ENCODE measurements around the gene MICALL2.
"Not testable (repeated sequence)": the region's sequence is repeated elsewhere in the genome, so short reads cannot be mapped to it uniquely, and the experiment has no call there.

MICALL2 gene

GRCh38 chr7:1446620-1447032 lies 12.6 kb downstream of the MICALL2 start:
- no peaks in the 10 kb centered on the region for H3K9me3 ChIP-seq (ENCODE audit: insufficient read depth, low read depth, low read length)
- no peaks in the 10 kb centered on the region for H3K79me2 ChIP-seq (ENCODE audit: insufficient read depth, low read length)
- no peaks in the 10 kb centered on the region for H3K4me1 ChIP-seq (ENCODE audit: insufficient read depth, low read length, poor library complexity, severe bottlenecking)
- no peak overlapping the region for H3K9ac ChIP-seq (ENCODE audit: low read depth, low read length, poor library complexity, severe bottlenecking)
- no peaks in the 10 kb centered on the region for H3K9me2 ChIP-seq (replicated peaks; ENCODE audit: low read depth, low read length)
- TF ChIP-seq CTCF (conservative IDR thresholded peaks at IDR 0.05; ENCODE audit: low read length) (no peak), EZH2phosphoT487 (IDR thresholded peaks at IDR 0.05; ENCODE audit: borderline replicate concordance) (no peak)
- H3K4me3 ChIP-seq (ENCODE audit: low read length, poor library complexity, severe bottlenecking) = no peak overlapping the region
- H4K20me1 ChIP-seq (ENCODE audit: insufficient read depth, low read length, poor library complexity, severe bottlenecking) = no peaks in the 10 kb centered on the region
- H3K27me3 ChIP-seq (ENCODE audit: insufficient read depth, low read length, poor library complexity, severe bottlenecking) = no peaks in the 10 kb centered on the region
- no peaks in the 10 kb centered on the region for H3F3A ChIP-seq (ENCODE audit: low read depth)
- H3K36me3 ChIP-seq (ENCODE audit: insufficient read depth, low read length) = no peaks in the 10 kb centered on the region
- H3K4me2 ChIP-seq (ENCODE audit: low read depth, low read length, poor library complexity, severe bottlenecking) = no peak overlapping the region
- H2AFZ ChIP-seq (ENCODE audit: low read length) = no peak overlapping the region

GRCh38 chr7:1446026-1446425 lies 13.2 kb downstream of the MICALL2 start:
- not testable (repeated sequence) for H3K79me2 ChIP-seq (ENCODE audit: insufficient read depth, low read length); H3K4me2 ChIP-seq (ENCODE audit: low read depth, low read length, poor library complexity, severe bottlenecking); H3K9ac ChIP-seq (ENCODE audit: low read depth, low read length, poor library complexity, severe bottlenecking); H2AFZ ChIP-seq (ENCODE audit: low read length); H3K4me3 ChIP-seq (ENCODE audit: low read length, poor library complexity, severe bottlenecking); H3K9me2 ChIP-seq (replicated peaks; ENCODE audit: low read depth, low read length); H3K36me3 ChIP-seq (ENCODE audit: insufficient read depth, low read length); H3K9me3 ChIP-seq (ENCODE audit: insufficient read depth, low read depth, low read length); H4K20me1 ChIP-seq (ENCODE audit: insufficient read depth, low read length, poor library complexity, severe bottlenecking); H3K27me3 ChIP-seq (ENCODE audit: insufficient read depth, low read length, poor library complexity, severe bottlenecking); H3K4me1 ChIP-seq (ENCODE audit: insufficient read depth, low read length, poor library complexity, severe bottlenecking); H3F3A ChIP-seq (ENCODE audit: low read depth)

GRCh38 chr7:1445341-1445740 lies 13.9 kb downstream of the MICALL2 start:
- no peaks in the 10 kb centered on the region for H3K4me1 ChIP-seq (ENCODE audit: insufficient read depth, low read length, poor library complexity, severe bottlenecking)
- no peak overlapping the region for H3K9ac ChIP-seq (ENCODE audit: low read depth, low read length, poor library complexity, severe bottlenecking)
- H3K4me3 ChIP-seq (ENCODE audit: low read length, poor library complexity, severe bottlenecking) = no peak overlapping the region
- no peaks in the 10 kb centered on the region for H3K36me3 ChIP-seq (ENCODE audit: insufficient read depth, low read length)
- H3K4me2 ChIP-seq (ENCODE audit: low read depth, low read length, poor library complexity, severe bottlenecking) = no peak overlapping the region
- H2AFZ ChIP-seq (ENCODE audit: low read length) = no peak overlapping the region
- no peaks in the 10 kb centered on the region for H3K79me2 ChIP-seq (ENCODE audit: insufficient read depth, low read length)
- H3K9me2 ChIP-seq (replicated peaks; ENCODE audit: low read depth, low read length) = no peaks in the 10 kb centered on the region
- TF ChIP-seq CTCF (conservative IDR thresholded peaks at IDR 0.05; ENCODE audit: low read length) (no peak), EZH2phosphoT487 (IDR thresholded peaks at IDR 0.05; ENCODE audit: borderline replicate concordance) (no peak)
- no peaks in the 10 kb centered on the region for H3F3A ChIP-seq (ENCODE audit: low read depth)
- H3K27me3 ChIP-seq (ENCODE audit: insufficient read depth, low read length, poor library complexity, severe bottlenecking) = no peaks in the 10 kb centered on the region
- H4K20me1 ChIP-seq (ENCODE audit: insufficient read depth, low read length, poor library complexity, severe bottlenecking) = no peaks in the 10 kb centered on the region
- no peaks in the 10 kb centered on the region for H3K9me3 ChIP-seq (ENCODE audit: insufficient read depth, low read depth, low read length)

GRCh38 chr7:1444925-1445322 lies 14.3 kb downstream of the MICALL2 start:
- H3K36me3 ChIP-seq (ENCODE audit: insufficient read depth, low read length) = no peaks in the 10 kb centered on the region
- H3K4me3 ChIP-seq (ENCODE audit: low read length, poor library complexity, severe bottlenecking) = no peak overlapping the region
- no peaks in the 10 kb centered on the region for H3K9me2 ChIP-seq (replicated peaks; ENCODE audit: low read depth, low read length)
- no peaks in the 10 kb centered on the region for H4K20me1 ChIP-seq (ENCODE audit: insufficient read depth, low read length, poor library complexity, severe bottlenecking)
- no peaks in the 10 kb centered on the region for H3K9me3 ChIP-seq (ENCODE audit: insufficient read depth, low read depth, low read length)
- H3F3A ChIP-seq (ENCODE audit: low read depth) = no peaks in the 10 kb centered on the region
- no peak overlapping the region for H3K9ac ChIP-seq (ENCODE audit: low read depth, low read length, poor library complexity, severe bottlenecking)
- no peak overlapping the region for H2AFZ ChIP-seq (ENCODE audit: low read length)
- no peak overlapping the region for H3K4me2 ChIP-seq (ENCODE audit: low read depth, low read length, poor library complexity, severe bottlenecking)
- H3K27me3 ChIP-seq (ENCODE audit: insufficient read depth, low read length, poor library complexity, severe bottlenecking) = no peaks in the 10 kb centered on the region
- H3K79me2 ChIP-seq (ENCODE audit: insufficient read depth, low read length) = no peaks in the 10 kb centered on the region
- TF ChIP-seq CTCF (conservative IDR thresholded peaks at IDR 0.05; ENCODE audit: low read length) = no peak
- H3K4me1 ChIP-seq (ENCODE audit: insufficient read depth, low read length, poor library complexity, severe bottlenecking) = no peaks in the 10 kb centered on the region
